Measurements from ENCODE around the gene SWAP70. TPM values are rescaled to one million over a fixed set of nuclear protein-coding genes. Genes with fewer than 3 reads are reported as not detected.

Gene SWAP70
- total RNA-seq, 1 donor from 2014 or later, result 20.4 TPM

GRCh38 chr11:9755561-9756185 is 91.8 kb downstream of the SWAP70 start:
- DNase-seq (ENCODE audit: low spot score), result no peak

DNA sequence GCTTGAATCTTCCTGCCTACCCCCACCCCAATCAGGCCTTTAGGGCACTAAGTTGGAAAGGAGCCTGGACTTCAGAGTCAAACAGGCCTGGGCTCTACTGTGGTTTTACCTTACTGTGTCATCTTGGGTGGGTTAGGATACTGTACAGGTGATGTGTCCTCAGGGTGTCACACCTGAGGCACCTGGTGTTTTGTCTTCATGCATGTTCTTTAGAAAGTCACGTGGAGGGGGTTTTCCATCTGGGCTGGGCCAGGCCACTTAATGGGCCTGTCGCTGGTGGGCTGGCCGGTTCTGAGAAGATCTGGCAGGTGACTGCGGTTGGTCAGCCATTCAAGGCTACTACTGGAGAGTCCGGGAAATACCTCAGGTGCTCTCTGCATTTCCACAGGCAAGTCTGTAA is 92.6 kb downstream of the SWAP70 start:
- DNase-seq (ENCODE audit: low spot score), result no peak
- Mint-ChIP-seq H3K36me3 (ENCODE audit: low read depth) (no peaks in the 10 kb centered on the region), H3K27me3 (ENCODE audit: low read depth) (no peaks in the 10 kb centered on the region), H3K4me1 (ENCODE audit: low read depth) (peaks cover 67% of the 10 kb centered on the region), H3K4me3 (ENCODE audit: unreplicated experiment) (no peak overlapping the region), H3K9me3 (ENCODE audit: low read depth) (no peaks in the 10 kb centered on the region), H3K27ac (ENCODE audit: unreplicated experiment) (no peak overlapping the region)
- TF ChIP-seq, protein P1, sequence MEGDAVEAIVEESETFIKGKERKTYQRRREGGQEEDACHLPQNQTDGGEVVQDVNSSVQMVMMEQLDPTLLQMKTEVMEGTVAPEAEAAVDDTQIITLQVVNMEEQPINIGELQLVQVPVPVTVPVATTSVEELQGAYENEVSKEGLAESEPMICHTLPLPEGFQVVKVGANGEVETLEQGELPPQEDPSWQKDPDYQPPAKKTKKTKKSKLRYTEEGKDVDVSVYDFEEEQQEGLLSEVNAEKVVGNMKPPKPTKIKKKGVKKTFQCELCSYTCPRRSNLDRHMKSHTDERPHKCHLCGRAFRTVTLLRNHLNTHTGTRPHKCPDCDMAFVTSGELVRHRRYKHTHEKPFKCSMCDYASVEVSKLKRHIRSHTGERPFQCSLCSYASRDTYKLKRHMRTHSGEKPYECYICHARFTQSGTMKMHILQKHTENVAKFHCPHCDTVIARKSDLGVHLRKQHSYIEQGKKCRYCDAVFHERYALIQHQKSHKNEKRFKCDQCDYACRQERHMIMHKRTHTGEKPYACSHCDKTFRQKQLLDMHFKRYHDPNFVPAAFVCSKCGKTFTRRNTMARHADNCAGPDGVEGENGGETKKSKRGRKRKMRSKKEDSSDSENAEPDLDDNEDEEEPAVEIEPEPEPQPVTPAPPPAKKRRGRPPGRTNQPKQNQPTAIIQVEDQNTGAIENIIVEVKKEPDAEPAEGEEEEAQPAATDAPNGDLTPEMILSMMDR (IDR thresholded peaks at IDR 0.05), result no peak

More at GRCh38 chr11:9755561-9756185, 91.8 kb downstream of the SWAP70 start:
- Mint-ChIP-seq H3K4me1 (ENCODE audit: low read depth) (peaks cover 59% of the 10 kb centered on the region), H3K9me3 (ENCODE audit: low read depth) (no peaks in the 10 kb centered on the region), H3K27ac (ENCODE audit: unreplicated experiment) (peak overlapping the region; percentile 38), H3K36me3 (ENCODE audit: low read depth) (peaks cover 1% of the 10 kb centered on the region), H3K27me3 (ENCODE audit: low read depth) (no peaks in the 10 kb centered on the region), H3K4me3 (ENCODE audit: unreplicated experiment) (no peak overlapping the region)
- TF ChIP-seq, protein P1 (IDR thresholded peaks at IDR 0.05), result no peak

- Mint-ChIP-seq H3K4me3 (ENCODE audit: unreplicated experiment) (no peak overlapping the region), H3K27ac (ENCODE audit: unreplicated experiment) (no peak overlapping the region), H3K36me3 (ENCODE audit: low read depth) (no peaks in the 10 kb centered on the region), H3K27me3 (ENCODE audit: low read depth) (no peaks in the 10 kb centered on the region), H3K9me3 (ENCODE audit: low read depth) (no peaks in the 10 kb centered on the region), H3K4me1 (ENCODE audit: low read depth) (peaks cover 71% of the 10 kb centered on the region)
- TF ChIP-seq, protein P1 (IDR thresholded peaks at IDR 0.05), result no peak
- no peak for DNase-seq (ENCODE audit: low spot score)
Measured at GRCh38 chr11:9756878-9757277, 93.0 kb downstream of the SWAP70 start.

- Mint-ChIP-seq H3K27ac (ENCODE audit: unreplicated experiment) (peak overlapping the region; percentile 75), H3K27me3 (ENCODE audit: low read depth) (no peaks in the 10 kb centered on the region), H3K9me3 (ENCODE audit: low read depth) (no peaks in the 10 kb centered on the region), H3K4me1 (ENCODE audit: low read depth) (peaks cover 77% of the 10 kb centered on the region), H3K4me3 (ENCODE audit: unreplicated experiment) (peak overlapping the region; percentile 48), H3K36me3 (ENCODE audit: low read depth) (no peaks in the 10 kb centered on the region)
- no peak for DNase-seq (ENCODE audit: low spot score)
- TF ChIP-seq, protein P1 (IDR thresholded peaks at IDR 0.05), result peak; percentile 88
Measured at GRCh38 chr11:9757809-9758636, 94.1 kb downstream of the SWAP70 start.

DNA sequence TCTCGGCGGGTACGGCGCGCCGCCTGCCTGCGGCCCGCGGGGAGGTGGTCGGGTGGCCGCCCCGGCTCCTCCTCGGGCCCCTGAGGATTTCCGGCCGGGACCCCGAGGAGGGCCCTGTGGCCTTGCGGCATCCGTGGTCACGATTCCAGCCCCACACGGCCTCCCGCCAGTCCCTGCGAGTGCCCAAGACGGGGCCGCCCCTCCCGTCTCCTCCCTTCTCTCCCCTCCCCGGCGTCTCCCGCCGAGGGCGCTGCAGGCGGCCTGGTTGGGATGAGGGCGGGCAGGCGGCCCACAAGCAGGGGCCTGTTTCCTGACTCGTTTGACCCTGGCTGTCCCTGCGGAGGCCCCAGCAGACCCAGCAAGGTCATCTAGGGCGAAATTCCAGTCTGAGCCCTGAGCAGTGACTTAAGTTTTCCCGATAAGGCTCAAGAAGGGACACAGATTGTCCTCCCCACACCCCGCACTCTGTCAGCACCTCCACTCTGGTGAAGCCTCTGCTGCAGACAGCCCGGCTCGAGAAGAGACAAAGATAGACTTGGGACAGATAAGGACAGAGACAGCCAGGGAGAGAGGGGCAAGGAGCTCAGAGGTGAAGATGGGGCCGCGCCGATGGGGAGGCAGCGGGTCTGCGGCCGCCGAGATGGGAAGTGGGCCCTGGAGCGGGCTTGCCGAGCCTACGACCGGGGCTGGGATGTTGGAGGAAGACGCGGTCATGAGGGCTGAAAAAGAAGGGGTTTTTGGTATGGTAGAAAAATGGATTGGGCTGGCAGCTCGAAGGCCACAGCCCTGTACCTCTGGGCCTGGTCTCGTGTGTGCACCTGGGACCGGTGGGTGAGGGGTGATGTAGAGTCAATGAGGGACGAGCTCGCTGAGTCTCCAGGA is 95.0 kb downstream of the SWAP70 start:
- Mint-ChIP-seq H3K27ac (ENCODE audit: unreplicated experiment) (peak overlapping the region; percentile 99), H3K4me3 (ENCODE audit: unreplicated experiment) (peak overlapping the region; percentile 67), H3K36me3 (ENCODE audit: low read depth) (no peaks in the 10 kb centered on the region), H3K27me3 (ENCODE audit: low read depth) (no peaks in the 10 kb centered on the region), H3K9me3 (ENCODE audit: low read depth) (no peaks in the 10 kb centered on the region), H3K4me1 (ENCODE audit: low read depth) (peaks cover 77% of the 10 kb centered on the region)
- TF ChIP-seq, protein P1 (IDR thresholded peaks at IDR 0.05), result no peak
- peak; percentile 94 for DNase-seq (ENCODE audit: low spot score)

Measured in chondrocyte (in vitro differentiated cells).